H1 (cell line): ENCODE data around the gene PTPN9. TPM values are rescaled to one million over a fixed set of nuclear protein-coding genes. Genes with fewer than 3 reads are reported as not detected.

Source experiments
- CTCF ChIA-PET: fragments of 300-600 bp; sonication (Branson Sonifier 250); formaldehyde crosslinking; loops from one replicate; lab custom pipeline; 2021; ENCODE audit not compliant: partially characterized antibody; lab: Charles Lee
- POLR2A ChIA-PET: fragments of 300-600 bp; sonication (Branson Sonifier 250); formaldehyde crosslinking; loops from one replicate; lab custom pipeline; 2021; ENCODE audit warnings: inconsistent platforms; ENCODE audit not compliant: partially characterized antibody; lab: Charles Lee
- DNase-seq, 2 experiments: peaks; one replicate each; pipeline versions ENCODE4 v3.0.0 to v3.0.0-alpha.2; 2010 to 2022; ENCODE audit warnings: low spot score in 2 of 2, low read depth in 1 of 2, mixed read lengths in 1 of 2
- FAIRE-seq: peaks from 2 replicates; lab custom pipeline; 2011; peaks lifted over from hg19 to GRCh38; lab: Jason Lieb, UNC
- H2AFZ ChIP-seq: 2 replicates; pipeline ENCODE4 v1.8.1; 2012; ENCODE audit warnings: low read length, inconsistent platforms
- H2AK5ac ChIP-seq: 2 replicates; pipeline ENCODE4 v1.6.1; 2013; ENCODE audit warnings: low read depth, low read length
- H2BK120ac ChIP-seq: replicated peaks from 2 replicates; pipeline ENCODE3; 2013; ENCODE audit warnings: low read depth, low read length, inconsistent platforms
- H2BK12ac ChIP-seq: 2 replicates; pipeline ENCODE4 v1.6.1; 2013; ENCODE audit warnings: low read depth, low read length
- H2BK15ac ChIP-seq: 2 replicates; pipeline ENCODE4 v1.6.1; 2013; ENCODE audit warnings: low read length
- H2BK20ac ChIP-seq: 2 replicates; pipeline ENCODE4 v1.6.1; 2013; ENCODE audit warnings: low read length
- H2BK5ac ChIP-seq: 2 replicates; pipeline ENCODE4 v1.6.1; 2013; ENCODE audit warnings: low read depth, low read length
- H3K14ac ChIP-seq: 2 replicates; pipeline ENCODE4 v1.6.1; 2013; ENCODE audit warnings: inconsistent platforms; ENCODE audit not compliant: insufficient read length
- H3K18ac ChIP-seq: 2 replicates; pipeline ENCODE4 v1.6.1; 2013; ENCODE audit warnings: low read length; ENCODE audit errors: extremely low read depth
- H3K23ac ChIP-seq: 2 replicates; pipeline ENCODE4 v1.6.1; 2013; ENCODE audit warnings: inconsistent platforms; ENCODE audit not compliant: insufficient read length
- H3K23me2 ChIP-seq: 2 replicates; pipeline ENCODE4 v1.6.1; 2013; ENCODE audit warnings: low read depth, low read length
- H3K27ac ChIP-seq: 2 replicates; pipeline ENCODE4 v1.6.1; 2011; ENCODE audit warnings: low read depth, low read length, inconsistent platforms
- H3K27me3 ChIP-seq, 4 experiments: replicated peaks in 1 of 4; 1 replicate in 1 of 4; 2 replicates in 3 of 4; pipeline versions ENCODE4 v1.6.1 to v1.8.1; 2011 to 2013; ENCODE audit warnings: low read length in 3 of 4, mild to moderate bottlenecking in 3 of 4, inconsistent platforms in 2 of 4, mixed read lengths in 2 of 4, moderate library complexity in 1 of 4; ENCODE audit not compliant: control insufficient read depth in 3 of 4, insufficient read depth in 3 of 4; ENCODE audit errors: extremely low read depth in 1 of 4
- H3K36me3 ChIP-seq, 4 experiments: 2 replicates each; pipeline versions ENCODE4 v1.6.1 to v1.8.1; 2011 to 2013; ENCODE audit warnings: mild to moderate bottlenecking in 4 of 4, low read length in 3 of 4, moderate library complexity in 2 of 4, control low read depth in 1 of 4, inconsistent platforms in 1 of 4; ENCODE audit not compliant: insufficient read depth in 4 of 4, control insufficient read depth in 2 of 4
- H3K4ac ChIP-seq: replicated peaks from 2 replicates; pipeline ENCODE3; 2013; ENCODE audit warnings: low read length, low read depth, mixed read lengths, inconsistent platforms; ENCODE audit not compliant: insufficient read length
- H3K4me1 ChIP-seq, 4 experiments: replicated peaks in 1 of 4; 1 replicate in 1 of 4; 2 replicates in 3 of 4; pipeline versions ENCODE4 v1.6.1 to v1.8.1; 2011 to 2013; ENCODE audit warnings: low read length in 3 of 4, inconsistent platforms in 2 of 4, mixed read lengths in 1 of 4; ENCODE audit not compliant: insufficient read depth in 4 of 4, control insufficient read depth in 3 of 4
- H3K4me2 ChIP-seq, 2 experiments: 2 replicates each; pipeline versions ENCODE4 v1.6.1 to v1.8.1; 2011 to 2013; ENCODE audit warnings: low read depth in 2 of 2, low read length in 2 of 2, control low read depth in 1 of 2, inconsistent platforms in 1 of 2, mild to moderate bottlenecking in 1 of 2; ENCODE audit not compliant: insufficient read depth in 1 of 2
- H3K4me3 ChIP-seq, 4 experiments: fragments of 200-600, 300-600 bp in 1 of 4; sonication (generic), shearing (Covaris generic), sonication (Bioruptor Twin) in 1 of 4; 2 replicates each; pipeline versions ENCODE4 v1.5.1 to v1.8.1; 2011 to 2016; ENCODE audit warnings: low read length in 4 of 4, low read depth in 3 of 4, control low read depth in 2 of 4, inconsistent platforms in 2 of 4, mild to moderate bottlenecking in 2 of 4, mixed read lengths in 1 of 4, moderate library complexity in 1 of 4; ENCODE audit not compliant: insufficient read depth in 2 of 4; ENCODE audit errors: extremely low read depth in 1 of 4
- H3K56ac ChIP-seq: replicated peaks from 2 replicates; pipeline ENCODE3; 2013; ENCODE audit warnings: low read depth, mild to moderate bottlenecking, mixed read lengths, low read length, inconsistent platforms; ENCODE audit not compliant: insufficient read length
- H3K79me1 ChIP-seq: 2 replicates; pipeline ENCODE4 v1.6.1; 2013; ENCODE audit warnings: low read depth, low read length, control low read depth
- H3K79me2 ChIP-seq, 2 experiments: 2 replicates each; pipeline versions ENCODE4 v1.6.1 to v1.8.1; 2012 to 2013; ENCODE audit warnings: low read length in 2 of 2, mild to moderate bottlenecking in 2 of 2, inconsistent platforms in 1 of 2; ENCODE audit not compliant: insufficient read depth in 2 of 2, control insufficient read depth in 1 of 2
- H3K9ac ChIP-seq, 4 experiments: replicated peaks in 1 of 4; 1 replicate in 1 of 4; 2 replicates in 3 of 4; pipeline versions ENCODE4 v1.6.1 to v1.8.1; 2011 to 2013; ENCODE audit warnings: low read depth in 3 of 4, low read length in 3 of 4, control low read depth in 2 of 4, mild to moderate bottlenecking in 2 of 4, moderate library complexity in 2 of 4, inconsistent platforms in 1 of 4; ENCODE audit errors: extremely low read depth in 1 of 4
- H3K9me3 ChIP-seq, 2 experiments: 2 replicates each; pipeline versions ENCODE4 v1.6.1 to v1.8.1; 2012 to 2013; ENCODE audit warnings: mild to moderate bottlenecking in 2 of 2, moderate library complexity in 2 of 2, control low read depth in 1 of 2, inconsistent platforms in 1 of 2, low read depth in 1 of 2, low read length in 1 of 2, mixed read lengths in 1 of 2; ENCODE audit not compliant: insufficient read depth in 2 of 2
- H4K20me1 ChIP-seq, 2 experiments: replicated peaks in 1 of 2; 2 replicates each; pipeline versions ENCODE3 to v1.8.1; 2011 to 2013; ENCODE audit warnings: inconsistent platforms in 2 of 2, low read length in 2 of 2, mild to moderate bottlenecking in 1 of 2; ENCODE audit not compliant: insufficient read depth in 2 of 2, control insufficient read depth in 1 of 2
- H4K5ac ChIP-seq: 2 replicates; pipeline ENCODE4 v1.6.1; 2013; ENCODE audit warnings: low read length, low read depth, mixed read lengths, inconsistent platforms; ENCODE audit not compliant: insufficient read length
- H4K8ac ChIP-seq: 2 replicates; pipeline ENCODE4 v1.8.0; 2013; ENCODE audit warnings: mild to moderate bottlenecking, moderate library complexity, low read length, inconsistent platforms; ENCODE audit not compliant: insufficient read depth; ENCODE audit errors: extremely low read depth
- H4K91ac ChIP-seq: replicated peaks from 2 replicates; pipeline ENCODE3; 2013; ENCODE audit warnings: low read length, mixed read lengths, inconsistent platforms; ENCODE audit not compliant: insufficient read length
- EP300 ChIP-seq, 2 experiments: IDR thresholded peaks; 1 replicate in 1 of 2; 2 replicates in 1 of 2; pipeline ENCODE4 v1.6.1; 2011 to 2012; ENCODE audit warnings: low read depth in 2 of 2, low read length in 2 of 2, mild to moderate bottlenecking in 2 of 2, borderline replicate concordance in 1 of 2, inconsistent platforms in 1 of 2, moderate library complexity in 1 of 2
- HDAC2 ChIP-seq, 2 experiments: fragments of 300-600 bp in 1 of 2; sonication (generic) in 1 of 2; IDR thresholded peaks; 2 replicates each; pipeline ENCODE4 v1.6.1; 2011 to 2012; ENCODE audit warnings: low read depth in 2 of 2, low read length in 2 of 2, mild to moderate bottlenecking in 2 of 2, moderate library complexity in 2 of 2, borderline replicate concordance in 1 of 2, inconsistent platforms in 1 of 2
- RAD21 ChIP-seq, 2 experiments: IDR thresholded peaks in 1 of 2; conservative IDR thresholded peaks in 1 of 2; 2 replicates each; pipeline ENCODE4 v1.6.1; 2011; ENCODE audit warnings: low read depth in 2 of 2, low read length in 2 of 2, improper control_type of control experiment in 1 of 2, inconsistent platforms in 1 of 2, mild to moderate bottlenecking in 1 of 2, moderate library complexity in 1 of 2
- TBP ChIP-seq: IDR thresholded peaks from 2 replicates; pipeline ENCODE4 v1.6.1; 2011; ENCODE audit warnings: low read depth, low read length, improper control_type of control experiment
- WGBS, 2 experiments: shearing (Covaris generic) in 1 of 2; methylation state at CpG; one replicate each; pipeline versions ENCODE4 v1.1.6 to v1.1.7; 2013 to 2015; ENCODE audit warnings: low lambda C conversion rate in 2 of 2, mixed read lengths in 2 of 2, inconsistent platforms in 1 of 2, low coverage in 1 of 2, missing lambda C conversion rate in 1 of 2; ENCODE audit not compliant: insufficient replicate concordance in 2 of 2, insufficient coverage in 1 of 2, insufficient read length in 1 of 2; ENCODE audit errors: extremely low coverage in 1 of 2, missing lambda C conversion rate in 1 of 2; 5-methylcytosine and 5-hydroxymethylcytosine counted together
- polyA plus RNA-seq, 7 experiments: library from polyadenylated mRNA; depleted of rRNA in 3 of 7; stranded (reverse) in 5 of 7; unstranded in 2 of 7; fragments of >200 nt in 5 of 7; fragments of 200-250 nt in 2 of 7; gene quantifications; 1 replicate in 5 of 7; 2 replicates in 1 of 7; 4 replicates in 1 of 7; pipeline versions ENCODE4 v1.2.1 to v1.2.3, GENCODE V29; 2011 to 2013; ENCODE audit warnings: missing spikeins in 2 of 7, mixed read lengths in 2 of 7
- total RNA-seq: library from RNA; stranded (reverse); fragmentation: NEBNext Ultra II Directional; extraction: Animal tissue kit (Norgen Biotek cat#: 25700); gene quantifications from 2 replicates; pipeline ENCODE4 v1.2.1, GENCODE V29; 2021

Gene PTPN9
- total and polyA plus RNA-seq, 2 of the 8 experiments (the other 6 are each of a cell fraction or from before 2014, with no cell fraction given), result 46.6 to 57.4 TPM

DNA sequence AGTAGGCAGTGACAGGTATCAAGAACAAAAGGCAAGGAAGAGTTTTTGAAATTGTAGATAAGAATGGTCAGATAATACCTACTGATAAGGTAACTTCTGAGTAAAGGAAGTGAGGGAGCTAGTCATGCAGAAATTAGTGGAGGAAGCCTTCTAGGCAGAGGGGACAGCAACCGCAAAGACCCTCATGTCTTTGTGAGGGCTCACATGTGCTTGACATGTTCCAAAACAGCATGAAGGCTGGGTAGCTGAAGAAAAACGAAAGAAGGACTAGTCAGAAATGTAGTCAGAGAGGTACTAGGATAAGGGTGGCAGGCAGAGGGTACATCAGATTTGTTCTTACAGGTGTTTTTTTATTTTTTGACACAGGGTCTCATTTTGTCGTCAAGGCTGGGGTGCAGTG lies 133.0 kb downstream of the PTPN9 start:
- Histone ChIP-seq H2BK15ac (no peak overlapping the region), H3K56ac (no peak overlapping the region), H3K4me2 (no peak overlapping the region), H3K4me3 (no peak overlapping the region), H2BK5ac (no peak overlapping the region), H3K18ac (no peak overlapping the region), H3K23me2 (peaks cover 3% of the 10 kb centered on the region; the same call in 1 of the 2 replicates), H3K27me3 (no peaks in the 10 kb centered on the region), H3K79me2 (peaks cover 47 to 93% of the 10 kb centered on the region in 2 experiments), H4K20me1 (peaks cover 19 to 23% of the 10 kb centered on the region in 2 experiments), H3K14ac (no peak overlapping the region), H3K4ac (no peak overlapping the region), H3K4me1 (0 out of 7 replicates have a peak, but pooled peaks cover 0 to 1% (median 0%) of the 10 kb centered on the region in 4 experiments), H2BK120ac (no peak overlapping the region), H2AK5ac (no peak overlapping the region), H3K79me1 (peaks cover 5% of the 10 kb centered on the region; the same call in 1 of the 2 replicates), H2BK20ac (no peak overlapping the region), H3K27ac (no peak overlapping the region), H3K9me3 (no peaks in the 10 kb centered on the region), H3K9ac (no peak overlapping the region), H2AFZ (no peak overlapping the region), H4K8ac (no peak overlapping the region), H2BK12ac (no peak overlapping the region), H4K91ac (no peak overlapping the region), H3K36me3 (peaks cover 0 to 7% (median 0%) of the 10 kb centered on the region in 4 experiments; a peak in 4 of 8 replicates), H4K5ac (no peak overlapping the region), H3K23ac (no peak overlapping the region)
- POLR2A ChIA-PET, result interaction anchor here (0.7 to 1.3 kb wide), 3 partner anchors 9 to 78 kb away, joined by 3 to 4 read pairs (median 3); no protein-coding TSS in a partner anchor
- 87% methylated on average over 3 of the region's 3 CpGs; no CpG with 5 or more reads in 1 of the 2 experiments for WGBS, 2 experiments
- DNase-seq, result no peak
- no peak for TF ChIP-seq RAD21 (IDR thresholded peaks at IDR 0.05 in 1 of 2, conservative IDR thresholded peaks at IDR 0.05 in 1 of 2; ENCODE audit: low read depth in 2 of 2, low read length in 2 of 2)
- TF ChIP-seq HDAC2 (IDR thresholded peaks at IDR 0.05; ENCODE audit: borderline replicate concordance in 1 of 2, low read depth in 2 of 2, low read length in 2 of 2), result no peak
- TF ChIP-seq TBP, result no peak
- TF ChIP-seq EP300 (IDR thresholded peaks at IDR 0.05; ENCODE audit: borderline replicate concordance in 1 of 2, low read depth in 2 of 2, low read length in 2 of 2), result no peak
- CTCF ChIA-PET, result interaction anchor here (0.9 to 1.0 kb wide), 2 partner anchors 17 to 211 kb away, joined by 3 to 4 read pairs; no protein-coding TSS in a partner anchor
- FAIRE-seq, result no peak
